T-helper 2 cell treated with Interferon-gamma antibody and Interleukin-4, amounts not matched to agents 5 μg/mL and 100 μg/mL, for 36 hours (primary cell): ENCODE measurements around the gene EXD1.
"Not testable (repeated sequence)": the region's sequence is repeated elsewhere in the genome, so short reads cannot be mapped to it uniquely, and the experiment has no call there.

Experiments used
- DNase-seq: peaks from one replicate; pipeline ENCODE4 v3.0.0; 2021; ENCODE audit warnings: low spot score
- H3K27ac Mint-ChIP-seq: one replicate; pipeline ENCODE4 v1.8.0; 2021; ENCODE audit warnings: mild to moderate bottlenecking, mixed read lengths
- H3K27me3 Mint-ChIP-seq: one replicate; pipeline ENCODE4 v1.8.0; 2021; ENCODE audit warnings: low read depth, mixed read lengths
- H3K36me3 Mint-ChIP-seq: one replicate; pipeline ENCODE4 v1.8.0; 2021; ENCODE audit warnings: low read depth, mixed read lengths
- H3K4me1 Mint-ChIP-seq: one replicate; pipeline ENCODE4 v1.8.0; 2021; ENCODE audit warnings: low read depth, mixed read lengths
- H3K4me3 Mint-ChIP-seq: one replicate; pipeline ENCODE4 v1.8.0; 2022; ENCODE audit warnings: mild to moderate bottlenecking, moderate library complexity, mixed read lengths
- H3K9me3 Mint-ChIP-seq: one replicate; pipeline ENCODE4 v1.8.0; 2021; ENCODE audit warnings: mixed read lengths

Gene EXD1, protein sequence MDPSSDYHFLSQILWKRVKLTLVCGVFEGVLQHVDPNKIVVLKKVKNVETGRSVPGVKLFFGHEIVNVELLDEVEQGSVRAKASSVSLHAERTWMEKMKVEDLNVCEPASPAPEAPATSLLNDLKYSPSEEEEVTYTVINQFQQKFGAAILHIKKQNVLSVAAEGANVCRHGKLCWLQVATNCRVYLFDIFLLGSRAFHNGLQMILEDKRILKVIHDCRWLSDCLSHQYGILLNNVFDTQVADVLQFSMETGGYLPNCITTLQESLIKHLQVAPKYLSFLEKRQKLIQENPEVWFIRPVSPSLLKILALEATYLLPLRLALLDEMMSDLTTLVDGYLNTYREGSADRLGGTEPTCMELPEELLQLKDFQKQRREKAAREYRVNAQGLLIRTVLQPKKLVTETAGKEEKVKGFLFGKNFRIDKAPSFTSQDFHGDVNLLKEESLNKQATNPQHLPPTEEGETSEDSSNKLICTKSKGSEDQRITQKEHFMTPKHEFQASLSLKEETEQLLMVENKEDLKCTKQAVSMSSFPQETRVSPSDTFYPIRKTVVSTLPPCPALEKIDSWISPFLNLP

DNA sequence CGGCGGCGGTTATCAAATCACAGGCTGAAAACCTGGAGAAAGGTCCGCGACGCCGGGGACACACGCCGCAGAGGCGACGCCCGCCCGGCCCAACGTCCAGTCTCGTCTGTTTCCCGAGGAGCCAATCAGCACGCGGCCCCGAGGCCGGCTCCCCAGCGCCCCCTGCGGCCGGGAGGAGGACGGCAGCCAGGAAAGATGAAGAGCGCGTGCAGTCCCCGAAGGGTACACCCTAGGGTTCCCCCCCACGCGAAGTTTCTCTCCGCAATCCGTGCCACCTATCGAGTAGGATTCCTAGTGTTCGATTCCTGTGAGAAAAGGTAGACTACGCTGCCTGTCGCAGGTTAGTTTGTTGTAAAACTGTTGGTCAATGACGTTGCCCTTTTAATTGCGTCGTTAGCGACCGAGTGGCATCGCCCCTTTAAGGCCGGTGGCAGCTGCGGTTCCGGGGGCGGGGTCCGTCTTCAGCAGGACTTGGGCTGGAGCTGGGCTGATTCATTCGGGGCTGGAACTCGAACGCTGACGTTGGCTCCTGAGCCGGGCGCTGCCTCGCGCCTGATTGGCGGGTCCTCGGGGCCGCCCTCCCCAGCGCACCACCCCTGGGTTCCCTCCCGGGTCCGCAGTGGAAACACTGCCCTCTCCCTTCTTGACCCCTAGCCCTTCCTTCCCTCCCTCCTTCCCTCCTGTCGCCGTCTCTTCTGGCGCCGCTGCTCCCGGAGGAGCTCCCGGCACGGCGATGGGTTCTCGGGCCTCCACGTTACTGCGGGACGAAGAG lies at the start of gene EXD1, which contains the start of gene CHP1:
TSS of gene EXD1 (minus strand) at position 108 of the 772 bp plus-strand sequence. CDS start 4,182 bp downstream, outside the sequence.
TSS of gene CHP1 (plus strand) at position 619 of the 772 bp plus-strand sequence. CDS start at position 734, 115 bp downstream.
- Mint-ChIP-seq H3K4me1 (peaks cover 21% of the 10 kb centered on the region), H3K9me3 (no peaks in the 10 kb centered on the region), H3K27ac (peak within 1 kb of the TSS; percentile 87), H3K4me3 (peak within 1 kb of the TSS; percentile 88), H3K36me3 (no peaks in the 10 kb centered on the region), H3K27me3 (peaks cover 11% of the 10 kb centered on the region)
- DNase-seq, result peak; percentile 97

- Mint-ChIP-seq H3K4me1 (peaks cover 19% of the 10 kb centered on the region), H3K36me3 (peaks cover 27% of the 10 kb centered on the region), H3K27me3 (no peaks in the 10 kb centered on the region), H3K9me3 (no peaks in the 10 kb centered on the region), H3K27ac (no peak overlapping the region), H3K4me3 (no peak overlapping the region)
- no peak for DNase-seq
These were observed 49.2 kb upstream of the EXD1 start for GRCh38 chr15:41279535-41280283.

- H3K27me3 Mint-ChIP-seq, result no peaks in the 10 kb centered on the region
- peaks cover 14% of the 10 kb centered on the region for H3K4me1 Mint-ChIP-seq
- no peak overlapping the region for H3K27ac Mint-ChIP-seq
- DNase-seq, result no peak
- H3K36me3 Mint-ChIP-seq, result peaks cover 23% of the 10 kb centered on the region
- H3K9me3 Mint-ChIP-seq, result no peaks in the 10 kb centered on the region
- no peak overlapping the region for H3K4me3 Mint-ChIP-seq
These were observed 47.8 kb upstream of the EXD1 start for GRCh38 chr15:41278319-41278718.

- Mint-ChIP-seq H3K9me3 (no peaks in the 10 kb centered on the region), H3K4me1 (peaks cover 6% of the 10 kb centered on the region), H3K27ac (no peak overlapping the region), H3K27me3 (no peaks in the 10 kb centered on the region), H3K36me3 (peaks cover 20% of the 10 kb centered on the region), H3K4me3 (no peak overlapping the region)
- no peak for DNase-seq
These were observed 46.3 kb upstream of the EXD1 start for GRCh38 chr15:41276831-41277230.

DNA sequence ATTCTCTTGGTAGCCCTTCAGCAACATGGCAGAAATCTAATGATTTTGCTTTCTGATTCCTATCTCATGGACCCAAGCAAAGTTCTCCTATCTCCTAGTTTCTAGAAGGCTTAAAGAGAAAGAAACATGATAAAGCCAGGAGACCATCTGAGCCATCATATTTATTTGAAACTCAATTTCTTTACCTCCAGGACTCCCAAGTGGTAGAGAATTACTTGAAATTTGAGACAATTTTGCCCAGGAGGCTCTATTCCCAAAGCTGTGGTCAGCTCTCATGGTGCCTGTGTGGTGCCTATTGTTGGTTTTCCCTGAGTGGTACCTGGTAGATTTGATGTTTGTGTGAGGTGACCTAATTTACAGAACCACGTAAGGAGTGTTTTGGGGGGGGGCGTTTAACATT lies 39.3 kb upstream of the EXD1 start:
- Mint-ChIP-seq H3K36me3 (peaks cover 13% of the 10 kb centered on the region), H3K4me1 (no peaks in the 10 kb centered on the region), H3K27me3 (no peaks in the 10 kb centered on the region), H3K4me3 (no peak overlapping the region), H3K27ac (no peak overlapping the region), H3K9me3 (no peaks in the 10 kb centered on the region)
- no peak for DNase-seq

GRCh38 chr15:41263891-41264351 lies 33.4 kb upstream of the EXD1 start:
- no peaks in the 10 kb centered on the region for H3K9me3 Mint-ChIP-seq
- H3K4me1 Mint-ChIP-seq, result peaks cover 2% of the 10 kb centered on the region
- H3K36me3 Mint-ChIP-seq, result peaks cover 11% of the 10 kb centered on the region
- H3K27me3 Mint-ChIP-seq, result no peaks in the 10 kb centered on the region
- H3K27ac Mint-ChIP-seq, result no peak overlapping the region
- H3K4me3 Mint-ChIP-seq, result no peak overlapping the region
- no peak for DNase-seq

- DNase-seq, result no peak
- no peak overlapping the region for H3K27ac Mint-ChIP-seq
- peaks cover 18% of the 10 kb centered on the region for H3K36me3 Mint-ChIP-seq
- peaks cover 3% of the 10 kb centered on the region for H3K4me1 Mint-ChIP-seq
- no peak overlapping the region for H3K4me3 Mint-ChIP-seq
- no peaks in the 10 kb centered on the region for H3K27me3 Mint-ChIP-seq
- H3K9me3 Mint-ChIP-seq, result no peaks in the 10 kb centered on the region
These were observed 32.0 kb upstream of the EXD1 start for GRCh38 chr15:41262571-41262970.

GRCh38 chr15:41260924-41261323 lies 30.4 kb upstream of the EXD1 start:
- Mint-ChIP-seq H3K36me3 (peaks cover 13% of the 10 kb centered on the region), H3K27ac (peak overlapping the region; percentile 42)
- not testable (repeated sequence) for H3K4me3 Mint-ChIP-seq, H3K9me3 Mint-ChIP-seq, H3K27me3 Mint-ChIP-seq, H3K4me1 Mint-ChIP-seq, DNase-seq

- no peak for DNase-seq
- Mint-ChIP-seq H3K27ac (no peak overlapping the region), H3K36me3 (peaks cover 10% of the 10 kb centered on the region), H3K4me1 (peaks cover 3% of the 10 kb centered on the region), H3K9me3 (no peaks in the 10 kb centered on the region), H3K27me3 (no peaks in the 10 kb centered on the region), H3K4me3 (no peak overlapping the region)
These were observed 29.1 kb upstream of the EXD1 start for GRCh38 chr15:41259546-41260189.

DNA sequence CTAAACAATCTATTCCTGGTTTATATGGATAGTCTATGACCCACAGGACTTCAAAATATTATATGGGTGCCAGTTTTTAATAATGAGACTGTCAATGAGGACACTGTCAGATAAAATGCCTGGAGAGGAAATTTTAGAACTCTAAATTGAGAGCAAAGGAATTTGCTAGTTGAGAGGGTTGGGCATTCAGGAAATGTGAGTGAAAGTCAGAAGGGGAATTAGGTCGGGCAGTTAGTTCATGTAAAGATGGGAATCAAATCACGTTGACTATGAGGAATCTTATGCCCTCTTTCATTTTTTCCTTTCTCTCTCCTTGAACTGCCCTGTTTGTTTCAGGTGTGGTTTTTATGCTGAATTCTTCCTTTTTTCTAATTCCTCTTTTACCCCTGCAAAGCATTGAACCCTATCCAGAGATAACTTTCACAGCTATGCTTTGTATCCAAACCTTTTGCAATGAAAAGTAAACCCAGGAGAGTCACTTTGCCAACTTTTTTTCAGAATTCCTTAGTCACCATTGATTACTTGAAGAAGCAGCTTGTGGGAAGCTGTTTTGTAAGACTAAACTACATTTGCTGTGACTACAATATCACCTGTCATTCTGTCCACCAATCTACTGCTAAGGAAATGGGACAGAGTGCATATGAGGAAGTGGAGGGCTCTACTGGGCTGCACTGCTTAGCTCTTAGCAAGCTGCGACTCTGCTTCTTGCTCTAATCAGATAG lies 28.4 kb upstream of the EXD1 start:
- Mint-ChIP-seq H3K9me3 (no peaks in the 10 kb centered on the region), H3K27me3 (no peaks in the 10 kb centered on the region), H3K4me3 (no peak overlapping the region), H3K4me1 (peaks cover 7% of the 10 kb centered on the region), H3K27ac (no peak overlapping the region), H3K36me3 (peaks cover 10% of the 10 kb centered on the region)
- no peak for DNase-seq

- peaks cover 10% of the 10 kb centered on the region for H3K36me3 Mint-ChIP-seq
- no peak for DNase-seq
- H3K4me1 Mint-ChIP-seq, result peaks cover 7% of the 10 kb centered on the region
- no peak overlapping the region for H3K27ac Mint-ChIP-seq
- no peaks in the 10 kb centered on the region for H3K9me3 Mint-ChIP-seq
- no peaks in the 10 kb centered on the region for H3K27me3 Mint-ChIP-seq
- H3K4me3 Mint-ChIP-seq, result no peak overlapping the region
These were observed 26.1 kb upstream of the EXD1 start for GRCh38 chr15:41256577-41257038.

GRCh38 chr15:41256103-41256502 lies 25.5 kb upstream of the EXD1 start:
- H3K27ac Mint-ChIP-seq, result no peak overlapping the region
- no peak overlapping the region for H3K4me3 Mint-ChIP-seq
- no peaks in the 10 kb centered on the region for H3K9me3 Mint-ChIP-seq
- peaks cover 10% of the 10 kb centered on the region for H3K36me3 Mint-ChIP-seq
- H3K27me3 Mint-ChIP-seq, result no peaks in the 10 kb centered on the region
- DNase-seq, result no peak
- H3K4me1 Mint-ChIP-seq, result peaks cover 7% of the 10 kb centered on the region
